Fibroblast of mammary gland (primary cell): ENCODE results near the gene OR51B4.

ENCODE experiments used
- DNase-seq: peaks from one replicate; pipeline ENCODE4 v3.0.0-alpha.2; 2010; ENCODE audit warnings: low read depth
- H3K4me3 ChIP-seq: 2 replicates; pipeline ENCODE4 v1.5.1; 2011; ENCODE audit warnings: low read depth, mild to moderate bottlenecking, low read length, moderate library complexity; ENCODE audit not compliant: control insufficient read depth
- TF ChIP-seq, protein P1 (sequence below): conservative IDR thresholded peaks from 2 replicates; pipeline ENCODE4 v1.5.1; 2011; ENCODE audit warnings: low read depth, low read length, inconsistent platforms; ENCODE audit not compliant: control insufficient read depth, insufficient read depth

The OR51B4 gene

GRCh38 chr11:5274395-5274794 is 27.4 kb downstream of the OR51B4 start:
- TF ChIP-seq, protein P1, sequence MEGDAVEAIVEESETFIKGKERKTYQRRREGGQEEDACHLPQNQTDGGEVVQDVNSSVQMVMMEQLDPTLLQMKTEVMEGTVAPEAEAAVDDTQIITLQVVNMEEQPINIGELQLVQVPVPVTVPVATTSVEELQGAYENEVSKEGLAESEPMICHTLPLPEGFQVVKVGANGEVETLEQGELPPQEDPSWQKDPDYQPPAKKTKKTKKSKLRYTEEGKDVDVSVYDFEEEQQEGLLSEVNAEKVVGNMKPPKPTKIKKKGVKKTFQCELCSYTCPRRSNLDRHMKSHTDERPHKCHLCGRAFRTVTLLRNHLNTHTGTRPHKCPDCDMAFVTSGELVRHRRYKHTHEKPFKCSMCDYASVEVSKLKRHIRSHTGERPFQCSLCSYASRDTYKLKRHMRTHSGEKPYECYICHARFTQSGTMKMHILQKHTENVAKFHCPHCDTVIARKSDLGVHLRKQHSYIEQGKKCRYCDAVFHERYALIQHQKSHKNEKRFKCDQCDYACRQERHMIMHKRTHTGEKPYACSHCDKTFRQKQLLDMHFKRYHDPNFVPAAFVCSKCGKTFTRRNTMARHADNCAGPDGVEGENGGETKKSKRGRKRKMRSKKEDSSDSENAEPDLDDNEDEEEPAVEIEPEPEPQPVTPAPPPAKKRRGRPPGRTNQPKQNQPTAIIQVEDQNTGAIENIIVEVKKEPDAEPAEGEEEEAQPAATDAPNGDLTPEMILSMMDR: no peak
- no peak for DNase-seq

DNA sequence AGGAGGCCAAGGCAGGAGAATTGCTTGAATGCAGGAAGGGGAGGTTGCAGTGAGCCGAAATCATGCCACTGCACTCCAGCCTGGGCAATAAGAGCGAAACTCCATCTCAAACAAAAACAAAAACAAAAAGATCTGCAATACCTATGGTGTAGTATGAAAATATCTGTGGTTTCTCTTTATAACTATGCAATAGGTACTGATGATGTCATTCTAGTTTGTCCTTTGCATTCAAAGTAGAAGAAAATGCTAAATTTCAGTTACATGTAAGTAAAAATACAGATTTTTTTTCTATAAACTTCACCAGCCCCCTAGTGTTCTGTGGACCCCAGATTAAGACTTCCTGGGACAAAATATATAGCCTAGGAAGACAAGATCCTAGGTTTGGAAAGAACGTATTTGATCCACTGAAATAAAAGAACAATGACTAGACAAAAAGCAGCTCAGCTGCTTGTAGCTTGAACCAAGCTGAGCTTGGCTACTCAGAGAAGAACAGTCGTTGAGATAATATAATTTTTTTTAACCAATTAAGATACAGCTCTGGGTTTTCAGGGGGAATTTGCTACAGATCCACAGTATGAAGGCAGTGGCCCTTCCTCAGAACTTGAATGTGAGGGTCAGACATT is 29.2 kb downstream of the OR51B4 start:
- TF ChIP-seq, protein P1: no peak

More at GRCh38 chr11:5274395-5274794, 27.4 kb downstream of the OR51B4 start:
- no peak overlapping the region for H3K4me3 ChIP-seq

GRCh38 chr11:5269715-5270147 is 32.0 kb downstream of the OR51B4 start, which contains the start of gene HBE1:
TSS of gene HBE1 (minus strand) at chr11:5269945. CDS start at chr11:5269890, 55 bp downstream.
- TF ChIP-seq, protein P1: no peak
- no peak for DNase-seq
- H3K4me3 ChIP-seq: no peak within 1 kb of the TSS

More for the DNA sequence above, 29.2 kb downstream of the OR51B4 start:
- DNase-seq: no peak
- no peak overlapping the region for H3K4me3 ChIP-seq

GRCh38 chr11:5267033-5267563 is 34.6 kb downstream of the OR51B4 start:
- H3K4me3 ChIP-seq: no peak overlapping the region
- TF ChIP-seq, protein P1: no peak

DNA sequence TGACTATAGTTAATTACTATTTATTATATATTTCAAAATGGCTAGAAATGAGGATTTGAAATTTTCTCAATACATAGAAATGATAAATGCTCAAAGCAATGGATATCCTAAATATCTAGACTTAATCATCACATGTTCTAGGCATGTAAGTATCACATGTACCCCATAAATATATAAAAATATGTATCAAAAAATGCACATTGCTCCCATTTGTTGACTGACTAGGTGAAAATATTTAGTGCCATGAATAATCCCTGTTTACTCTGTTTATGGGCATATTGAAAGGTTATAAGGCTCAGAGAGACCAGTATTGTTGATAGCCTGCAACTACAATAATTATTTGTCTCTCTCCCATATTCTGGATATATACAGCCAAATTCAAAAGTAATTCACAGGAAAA is 35.1 kb downstream of the OR51B4 start:
- TF ChIP-seq, protein P1: no peak
- DNase-seq: no peak
- H3K4me3 ChIP-seq: no peak overlapping the region

More at GRCh38 chr11:5267033-5267563, 34.6 kb downstream of the OR51B4 start:
- DNase-seq: no peak

- TF ChIP-seq, protein P1: no peak
- H3K4me3 ChIP-seq: no peak overlapping the region
- DNase-seq: no peak
Observed at GRCh38 chr11:5265832-5266231, 35.9 kb downstream of the OR51B4 start.
